GM18861 (cell line): ENCODE measurements around the gene SMCHD1.
"Not testable (repeated sequence)": the region's sequence is repeated elsewhere in the genome, so short reads cannot be mapped to it uniquely, and the experiment has no call there.

Experiments used
- ATAC-seq: cut with Tn5 transposase; IDR thresholded peaks from one replicate; pipeline ENCODE4 v1.9.1; 2021; ENCODE audit not compliant: unreplicated experiment

Gene SMCHD1

DNA sequence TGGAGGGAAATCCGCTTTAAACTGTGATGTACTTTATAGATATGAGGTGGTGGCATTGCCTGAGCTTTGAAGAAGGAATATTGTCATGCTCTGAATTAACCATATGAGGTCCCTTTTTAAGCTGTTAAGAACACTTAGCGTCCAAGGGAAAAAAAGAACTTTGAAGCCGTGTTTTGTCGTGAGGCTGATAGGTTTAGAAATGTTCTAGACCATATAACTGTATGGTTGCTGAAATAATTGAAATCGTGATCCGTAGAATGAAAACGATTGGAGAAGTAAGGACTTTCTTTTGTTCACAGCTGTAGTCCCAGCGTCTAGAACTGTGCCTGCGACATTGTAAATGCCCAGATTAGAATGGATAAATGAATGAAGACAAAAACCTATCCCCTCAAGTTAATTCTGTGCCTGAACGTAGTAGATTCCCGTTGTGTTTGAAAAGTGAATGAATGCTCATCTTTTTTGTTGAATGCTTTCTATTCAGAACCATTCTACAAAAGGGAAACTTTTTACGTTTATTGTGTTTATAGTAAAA lies 1.5 kb downstream of the SMCHD1 start:
- no peak for ATAC-seq

DNA sequence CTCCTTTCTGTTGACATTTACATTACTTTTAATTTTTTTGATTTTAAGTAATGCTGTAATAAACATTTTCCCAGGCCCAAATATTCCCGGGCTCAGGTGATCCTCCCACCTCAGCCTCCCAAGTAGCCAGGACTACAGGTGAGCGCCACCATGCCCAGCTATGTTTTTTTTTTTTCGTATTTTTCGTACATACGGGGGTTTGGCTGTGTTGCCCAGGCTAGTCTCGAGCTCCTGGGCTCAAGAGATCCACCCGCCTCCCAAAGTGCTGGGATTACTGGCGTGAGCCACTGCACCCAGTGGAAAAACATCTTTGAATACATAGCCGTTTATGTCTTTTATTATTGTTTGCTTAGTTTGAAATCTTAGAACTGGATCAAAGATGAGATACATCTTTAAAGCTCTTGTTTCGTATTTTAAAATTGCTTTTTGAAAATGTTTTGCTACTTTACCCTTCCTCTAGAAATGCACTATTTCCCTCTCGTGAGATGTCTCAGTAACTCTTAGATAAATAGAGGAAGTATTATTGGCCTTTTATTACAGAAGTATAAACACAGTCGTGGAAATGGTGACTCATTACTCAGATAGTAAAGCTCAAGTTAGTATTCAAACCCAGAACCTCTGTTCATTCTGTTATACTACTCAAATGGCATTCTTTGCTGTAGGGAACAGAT lies 2.4 kb downstream of the SMCHD1 start:
- no peak for ATAC-seq

DNA sequence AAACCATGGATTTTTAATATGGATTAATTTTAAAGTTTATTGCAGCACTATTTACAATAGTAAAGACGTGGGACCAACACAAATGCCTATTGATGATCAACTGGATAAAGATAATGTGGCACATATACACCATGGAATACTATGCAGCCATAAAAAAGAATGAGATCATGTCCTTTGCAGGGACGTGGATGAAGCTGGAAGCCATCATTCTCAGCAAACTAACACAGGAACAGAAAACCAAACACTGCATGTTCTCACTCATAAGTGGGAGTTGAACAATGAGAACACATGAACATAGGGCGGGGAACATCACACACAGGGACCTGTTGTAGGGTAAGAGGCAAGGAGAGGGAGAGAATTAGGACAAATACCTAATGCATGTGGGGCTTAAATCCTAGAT lies 5.3 kb downstream of the SMCHD1 start:
- ATAC-seq: not testable (repeated sequence)

DNA sequence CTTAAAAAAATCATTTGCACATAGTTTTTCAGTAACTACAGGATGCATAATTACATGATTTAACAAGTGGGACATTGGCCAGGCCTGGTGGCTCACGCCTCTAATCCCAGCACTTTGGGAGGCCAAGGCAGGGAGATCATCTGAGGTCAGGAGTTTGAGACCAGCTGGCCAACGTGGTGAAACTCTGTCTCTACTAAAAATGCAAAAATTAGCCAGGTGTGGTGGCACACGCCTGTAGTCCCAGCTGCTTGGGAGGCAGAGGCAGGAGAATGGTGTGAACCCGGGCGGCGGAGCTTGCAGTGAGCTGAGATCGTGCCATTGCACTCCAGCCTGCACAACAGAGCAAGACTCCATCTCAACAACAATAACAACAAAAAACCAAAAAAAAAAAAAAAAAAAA lies 6.8 kb downstream of the SMCHD1 start:
- not testable (repeated sequence) for ATAC-seq

DNA sequence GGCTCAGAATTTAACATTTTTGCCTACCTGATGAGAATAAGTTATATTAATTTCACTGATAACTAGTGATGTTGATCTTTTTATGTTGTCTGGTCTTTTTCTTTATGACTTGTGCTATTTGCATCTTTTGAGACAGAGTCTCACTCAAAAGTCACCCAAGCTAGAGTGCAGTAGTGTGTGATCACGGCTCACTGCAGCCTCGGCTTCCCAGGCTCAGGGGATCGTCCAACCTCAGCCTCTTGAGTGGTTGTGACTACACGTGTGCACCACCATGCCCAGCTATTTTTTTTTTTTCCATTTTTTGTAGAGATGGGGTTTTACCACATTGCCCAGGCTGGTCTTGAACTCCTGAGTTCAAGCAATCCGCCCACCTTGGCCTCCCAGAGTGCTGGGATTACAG lies 7.5 kb downstream of the SMCHD1 start:
- ATAC-seq: no peak

DNA sequence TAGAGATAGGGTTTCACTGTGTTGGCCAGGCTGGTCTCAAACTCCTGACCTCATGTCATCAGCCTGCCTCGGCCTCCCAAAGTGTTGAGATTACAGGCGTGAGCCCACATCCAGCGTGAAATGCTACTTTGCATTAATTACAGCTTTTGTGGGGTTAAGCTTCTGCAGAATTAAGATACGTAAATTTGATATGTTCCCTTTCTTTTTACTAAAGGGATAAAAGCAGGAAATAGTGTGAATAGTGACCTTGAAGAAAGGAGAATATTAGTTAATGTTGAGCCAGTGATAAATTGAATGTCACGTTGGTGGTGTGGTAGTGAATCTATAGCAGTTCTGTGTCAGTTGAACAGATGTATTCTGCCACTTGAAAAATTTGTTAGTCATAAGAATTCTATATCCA lies 16.9 kb downstream of the SMCHD1 start:
- no peak for ATAC-seq

DNA sequence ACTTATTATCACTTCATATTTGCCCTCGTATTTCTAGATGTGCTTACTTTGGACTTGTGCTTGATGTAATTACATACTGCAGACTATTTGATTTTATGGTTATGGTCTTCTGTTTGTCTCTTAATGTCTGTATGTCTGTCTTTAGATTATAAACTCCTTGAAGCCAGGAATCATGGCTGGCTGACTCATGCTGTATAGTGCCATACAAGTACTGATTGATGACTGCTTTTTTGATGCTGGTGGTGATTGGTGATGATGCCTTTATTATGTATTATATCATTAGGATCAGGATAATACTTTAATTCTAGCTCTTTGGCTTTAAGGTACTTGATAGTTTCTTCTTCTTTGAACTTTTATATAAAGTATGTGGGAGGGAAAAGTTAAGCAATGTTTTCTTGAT lies 17.3 kb downstream of the SMCHD1 start:
- no peak for ATAC-seq

DNA sequence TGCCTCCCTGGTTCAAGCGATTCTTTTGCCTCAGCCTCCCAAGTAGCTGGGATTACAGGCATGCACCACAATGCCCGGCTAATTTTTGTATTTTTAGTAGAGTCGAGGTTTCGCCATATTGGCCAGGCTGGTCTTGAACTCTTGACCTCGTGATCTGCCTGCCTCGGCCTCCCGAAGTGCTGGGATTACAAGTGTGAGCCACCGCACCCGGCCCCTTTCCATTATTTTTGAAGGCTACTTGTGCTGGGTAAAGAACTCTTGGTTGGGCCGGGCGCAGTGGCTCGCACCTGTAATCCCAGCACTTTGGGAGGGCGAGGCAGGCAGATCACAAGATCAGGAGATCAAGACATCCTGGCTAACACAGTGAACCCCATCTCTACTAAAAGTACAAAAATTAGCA lies 23.4 kb downstream of the SMCHD1 start:
- not testable (repeated sequence) for ATAC-seq

DNA sequence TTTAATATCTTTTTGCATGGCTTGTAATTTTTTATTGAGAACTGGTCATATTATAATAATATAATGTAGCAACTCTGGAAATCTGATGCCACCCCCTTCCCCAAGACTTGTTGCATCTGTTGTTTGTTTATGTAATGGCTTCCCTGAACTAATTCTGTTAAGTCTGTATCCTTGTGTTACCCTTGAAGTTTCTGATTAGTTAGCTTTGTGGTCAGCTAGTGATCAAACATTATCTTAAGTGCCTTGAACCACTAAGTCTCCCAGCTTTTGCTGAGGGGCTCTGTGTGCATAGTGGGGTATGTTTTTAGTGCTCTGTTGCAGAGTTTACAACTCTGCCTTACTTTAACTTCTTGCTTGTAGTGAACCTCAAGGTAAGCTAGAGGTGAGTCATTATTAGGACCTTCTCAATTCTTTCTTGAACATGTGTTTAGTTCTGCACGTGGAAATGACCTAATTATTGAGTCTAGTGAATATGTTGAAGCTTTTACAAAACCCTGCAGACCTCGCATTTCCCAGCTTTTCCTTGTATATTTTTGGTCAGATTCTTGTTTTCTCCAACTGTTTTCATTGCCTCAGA lies 24.8 kb downstream of the SMCHD1 start:
- ATAC-seq: no peak

DNA sequence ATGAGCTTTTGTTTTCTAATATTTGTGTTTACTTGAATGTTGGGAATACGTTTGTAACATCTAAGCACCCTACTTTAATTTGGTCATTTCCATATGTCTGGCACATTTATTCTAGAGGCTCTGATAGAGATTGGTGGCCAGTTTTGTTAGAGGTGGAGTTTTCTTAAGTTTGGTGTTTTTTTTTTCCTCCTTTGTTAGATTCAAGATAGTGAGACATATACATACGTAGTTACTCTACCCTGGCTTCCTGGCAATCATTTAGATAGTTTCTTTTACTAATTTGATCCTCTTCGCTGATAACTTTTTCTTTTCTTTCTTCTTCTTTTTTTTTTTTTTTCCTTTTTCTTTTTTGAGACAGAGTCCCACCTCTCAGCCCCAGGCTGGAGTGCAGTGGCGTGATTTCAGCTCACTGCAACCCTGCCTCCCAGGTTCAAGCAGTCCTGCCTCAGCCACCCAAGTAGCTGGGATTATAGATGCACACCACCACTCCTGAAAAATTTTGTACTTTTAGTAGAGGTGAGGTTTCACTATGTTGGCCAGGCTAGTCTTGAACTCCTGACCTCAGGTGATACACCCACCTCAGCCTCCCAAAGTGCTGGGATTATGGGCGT lies 26.6 kb downstream of the SMCHD1 start:
- no peak for ATAC-seq

DNA sequence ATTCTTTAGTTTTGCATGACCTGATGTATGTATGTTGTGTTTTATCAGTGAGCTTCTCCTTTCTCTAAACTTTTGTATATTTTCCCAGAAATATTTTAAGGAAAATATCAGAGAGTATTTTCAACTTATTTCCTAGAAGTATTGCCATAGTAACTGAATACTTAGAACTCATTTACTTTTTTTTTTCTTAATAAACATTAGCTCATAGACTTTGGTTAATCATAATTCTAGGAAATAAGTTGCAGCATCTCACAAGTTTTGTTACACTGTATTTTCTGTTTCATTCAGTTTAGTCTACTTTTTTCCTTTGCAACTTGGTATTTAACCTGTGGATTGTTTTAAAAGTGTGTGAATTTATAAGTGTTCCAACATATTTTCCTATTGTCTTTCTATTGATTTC lies 27.5 kb downstream of the SMCHD1 start:
- no peak for ATAC-seq

DNA sequence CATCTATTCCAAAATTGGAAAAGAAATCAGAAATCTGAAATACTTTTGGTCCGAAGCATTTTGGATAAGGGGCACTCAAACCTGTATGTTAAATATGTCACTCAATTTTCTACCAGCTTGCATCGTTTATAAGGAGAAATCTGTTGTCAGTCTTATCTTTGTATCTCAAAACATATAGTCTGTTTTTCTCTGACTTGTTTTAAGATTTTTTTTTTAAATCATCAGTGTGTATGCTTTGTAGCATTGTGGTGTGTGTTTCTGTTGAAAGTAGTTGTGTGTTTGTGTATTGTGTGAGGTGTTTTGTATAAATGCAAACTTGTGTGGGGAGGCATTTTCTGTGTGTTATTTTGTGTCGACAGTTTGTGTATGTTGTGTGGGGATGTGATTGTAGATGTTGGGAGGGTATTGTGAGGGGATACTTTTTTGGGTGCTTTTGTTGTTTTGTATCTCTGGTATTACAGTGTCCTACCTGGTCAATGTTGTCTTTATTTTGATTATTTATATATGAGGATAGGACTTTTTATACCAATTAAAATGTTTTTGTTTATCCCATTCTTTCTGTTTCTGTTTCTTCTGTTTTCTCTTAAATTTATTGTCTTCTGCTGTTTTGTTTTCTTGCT lies 30.9 kb downstream of the SMCHD1 start:
- no peak for ATAC-seq

DNA sequence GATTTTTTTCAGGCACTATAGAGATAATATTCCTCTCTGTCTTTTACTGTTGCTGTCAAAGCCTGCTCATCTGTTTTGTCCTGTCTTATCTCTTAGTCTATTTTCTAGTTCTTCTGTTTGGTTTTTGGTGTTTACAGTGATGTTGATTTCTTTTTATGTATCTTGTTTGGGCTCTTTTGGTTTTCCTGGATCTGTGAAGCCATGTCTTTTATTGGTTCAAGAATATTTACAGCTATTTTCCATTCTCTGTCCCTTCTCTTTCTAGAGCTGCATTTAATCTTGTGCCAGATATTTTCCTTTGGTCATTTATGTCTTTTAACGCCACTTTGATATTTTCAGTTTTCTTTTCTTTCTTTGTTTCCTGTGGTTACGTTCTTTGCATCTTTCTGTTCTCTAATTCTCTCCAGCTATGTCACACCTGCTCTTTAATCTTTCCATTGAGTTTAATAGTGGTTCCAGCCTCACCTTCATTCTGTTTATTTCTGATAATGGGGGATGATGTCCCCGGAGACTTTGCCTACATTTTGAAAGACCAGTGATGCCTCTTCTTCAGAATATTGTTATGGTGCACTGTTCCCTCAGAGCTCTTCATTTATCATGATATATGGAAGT lies 32.0 kb downstream of the SMCHD1 start:
- ATAC-seq: no peak

DNA sequence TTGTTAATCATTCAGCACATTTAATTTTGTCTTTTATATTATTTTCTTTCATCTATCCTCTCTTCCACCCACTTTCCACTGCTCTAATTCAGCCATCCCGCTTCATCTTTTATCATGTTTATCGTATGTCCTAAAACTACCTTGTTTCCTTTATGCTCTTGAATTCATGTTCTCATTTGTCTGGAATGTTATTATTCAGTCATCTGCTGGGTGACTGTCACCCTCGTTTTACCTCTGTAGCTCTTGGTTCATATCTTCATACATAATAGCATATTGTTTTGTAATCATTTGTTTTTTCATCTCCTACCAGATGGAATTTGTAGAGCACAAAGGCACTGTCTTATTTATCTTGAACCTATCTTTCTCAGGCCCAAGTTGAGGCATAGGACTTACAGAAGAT lies 37.0 kb downstream of the SMCHD1 start:
- ATAC-seq: no peak

DNA sequence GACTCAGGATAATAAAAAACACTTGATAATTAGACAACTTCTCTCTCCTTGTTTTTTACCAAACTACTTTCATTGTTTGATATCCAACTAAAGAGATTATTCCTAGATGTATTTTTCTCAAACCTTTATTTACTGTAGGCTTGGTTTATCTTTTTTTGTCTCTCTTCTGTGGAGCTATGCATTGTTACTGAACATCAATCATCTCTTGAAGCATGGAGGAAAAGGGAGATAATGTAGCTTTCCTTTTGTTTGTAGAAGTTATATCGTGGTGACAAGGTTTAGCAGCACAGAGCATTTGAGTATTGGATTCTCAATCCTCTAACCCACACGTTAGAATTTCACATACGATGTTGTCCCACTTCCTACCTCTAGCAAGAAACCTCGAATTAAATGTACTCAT lies 41.7 kb downstream of the SMCHD1 start:
- no peak for ATAC-seq

DNA sequence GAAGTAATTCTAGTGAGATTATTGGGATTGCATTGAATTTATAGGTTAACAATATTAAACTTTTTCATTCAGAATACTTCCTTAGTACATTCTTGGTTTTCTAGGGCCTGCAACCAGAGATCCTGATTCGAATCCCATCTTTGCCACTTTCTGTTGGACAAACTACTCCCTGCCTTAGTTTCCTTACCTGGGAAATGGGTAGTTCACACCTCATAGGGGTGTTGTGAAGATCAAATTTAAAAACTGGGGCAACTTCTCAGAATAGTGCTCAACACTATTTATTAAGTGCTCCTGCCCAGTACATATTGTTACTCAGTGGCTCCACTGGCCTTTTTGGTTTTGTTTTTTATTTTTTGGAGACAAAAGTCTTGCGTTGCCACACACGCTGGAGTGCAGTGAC lies 43.5 kb downstream of the SMCHD1 start:
- no peak for ATAC-seq

DNA sequence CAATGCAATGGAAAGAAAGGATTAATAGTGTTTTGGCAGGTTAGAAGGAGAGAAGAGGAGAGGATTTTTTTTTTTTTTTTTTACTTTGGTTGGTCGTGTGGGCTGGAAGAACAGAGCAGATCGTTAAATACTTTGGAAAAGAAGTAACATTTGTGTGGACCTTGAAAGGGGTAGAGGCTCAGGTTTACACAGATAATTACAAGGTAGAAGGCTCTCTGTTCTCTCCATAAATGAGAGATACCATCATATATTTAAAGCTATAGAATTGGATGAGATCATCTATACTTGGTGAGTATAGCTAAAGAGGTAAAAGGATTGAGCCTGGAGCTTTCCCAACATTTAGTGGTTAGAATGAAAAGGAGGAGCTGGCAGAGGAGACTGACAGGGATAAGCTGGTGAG lies 49.0 kb downstream of the SMCHD1 start:
- no peak for ATAC-seq

DNA sequence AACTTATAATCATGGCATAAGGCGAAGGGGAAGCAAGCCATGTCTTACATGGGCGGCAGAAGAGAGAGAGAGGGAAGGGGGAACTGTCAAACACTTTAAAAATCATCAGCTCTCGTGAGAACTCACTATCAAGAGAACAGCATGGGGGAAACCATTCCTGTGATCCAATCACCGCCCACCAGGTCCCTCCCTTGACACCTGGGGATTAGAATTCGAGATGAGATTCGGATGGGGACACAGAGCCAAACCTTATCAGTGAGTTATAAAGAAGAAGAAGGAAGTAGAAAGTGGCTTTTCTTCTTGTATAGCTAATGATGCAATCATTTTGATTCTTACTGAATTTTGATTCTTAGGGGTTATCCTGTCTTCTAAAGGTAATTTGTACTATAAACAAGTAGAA lies 51.4 kb downstream of the SMCHD1 start:
- ATAC-seq: no peak

DNA sequence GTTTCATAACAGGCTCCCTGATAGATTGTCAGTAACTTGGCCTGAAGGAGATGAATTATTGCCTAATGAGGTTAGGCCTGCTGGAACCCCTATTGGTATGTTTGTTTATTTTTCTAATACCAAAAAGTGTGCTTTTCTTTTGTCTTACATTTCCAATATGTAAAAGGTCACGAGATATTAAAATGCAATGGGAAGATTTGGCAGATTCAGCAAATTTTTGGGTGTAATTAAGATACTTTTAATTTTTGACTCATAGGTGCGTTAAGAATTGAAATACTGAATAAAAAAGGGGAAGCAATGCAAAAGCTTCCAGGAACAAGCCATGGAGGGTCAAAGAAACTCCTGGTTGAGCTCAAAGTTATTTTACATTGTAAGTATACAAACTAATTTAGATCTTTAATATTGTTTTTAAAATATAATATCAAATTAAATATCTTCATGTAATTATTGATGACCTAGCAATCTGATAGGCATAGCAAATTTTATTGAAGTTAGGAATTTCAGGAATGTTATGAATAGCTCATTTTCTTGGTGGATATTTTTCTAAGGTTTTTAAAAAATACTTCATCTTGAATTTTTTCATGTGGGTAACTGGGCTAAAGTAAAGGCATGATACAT lies 52.1 kb downstream of the SMCHD1 start:
- ATAC-seq: no peak

DNA sequence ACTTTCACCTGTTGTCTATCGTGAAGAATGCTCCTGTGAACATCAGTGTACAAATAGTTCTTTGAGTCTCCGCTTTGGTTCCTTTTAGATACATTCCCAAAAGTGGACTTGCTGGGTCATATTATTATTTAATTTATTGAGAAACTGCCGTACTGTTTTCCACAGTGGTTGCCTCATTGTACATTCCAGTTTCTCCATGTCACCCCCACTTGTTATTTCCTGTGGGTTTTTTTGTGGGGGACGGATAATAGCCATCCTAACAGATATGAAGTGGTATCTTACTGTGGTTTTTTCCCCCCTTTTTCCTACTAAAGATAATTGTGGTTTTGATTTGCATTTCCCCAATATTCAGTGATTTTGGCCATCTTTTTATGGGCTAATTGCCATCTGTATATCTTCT lies 53.8 kb downstream of the SMCHD1 start:
- ATAC-seq: no peak

DNA sequence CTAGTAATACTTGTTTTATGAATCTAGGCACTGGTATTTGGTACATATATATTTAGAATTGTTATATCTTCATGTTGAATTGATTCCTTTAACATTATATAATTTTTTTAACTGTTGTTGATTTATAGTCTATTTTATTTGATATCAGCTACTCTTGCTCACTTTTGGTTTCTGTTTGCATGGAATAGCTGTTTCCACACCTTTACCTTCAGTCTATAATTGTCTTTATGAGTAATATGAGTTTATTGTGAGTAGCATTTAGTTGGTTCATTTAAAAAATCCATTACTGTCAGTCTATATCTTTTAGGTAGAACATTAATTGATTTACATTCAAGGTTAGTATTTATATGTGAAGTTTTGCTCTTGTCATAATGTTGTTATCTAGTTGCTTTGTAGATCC lies 58.6 kb downstream of the SMCHD1 start:
- no peak for ATAC-seq
